Gastroesophageal sphincter (tissue), 3 donors: ENCODE results near the gene PIGL.
"Not testable (repeated sequence)": the region's sequence is repeated elsewhere in the genome, so short reads cannot be mapped to it uniquely, and the experiment has no call there.

ENCODE experiments used
- EP300 ChIP-seq: sonication (generic); formaldehyde crosslinking; IDR thresholded peaks from one replicate; pipeline ENCODE4 v1.6.1; 2017; ENCODE audit warnings: antibody characterized with exemption, mild to moderate bottlenecking
- POLR2A ChIP-seq, 2 donors: fragments of 450-650 bp; IDR thresholded peaks; one replicate each; pipeline ENCODE4 v1.6.1; 2017; ENCODE audit warnings: antibody characterized with exemption in 2 of 2, mild to moderate bottlenecking in 2 of 2, moderate library complexity in 1 of 2
- TF ChIP-seq, protein P1 (sequence below), 4 experiments: fragments of 200-600 bp in 2 of 4; fragments of 450-650 bp in 2 of 4; sonication (generic) in 1 of 4; IDR thresholded peaks; one replicate each; pipeline ENCODE4 v1.5.1; 2017 to 2019; ENCODE audit warnings: antibody characterized with exemption in 4 of 4, mild to moderate bottlenecking in 2 of 4, moderate library complexity in 2 of 4

DNA sequence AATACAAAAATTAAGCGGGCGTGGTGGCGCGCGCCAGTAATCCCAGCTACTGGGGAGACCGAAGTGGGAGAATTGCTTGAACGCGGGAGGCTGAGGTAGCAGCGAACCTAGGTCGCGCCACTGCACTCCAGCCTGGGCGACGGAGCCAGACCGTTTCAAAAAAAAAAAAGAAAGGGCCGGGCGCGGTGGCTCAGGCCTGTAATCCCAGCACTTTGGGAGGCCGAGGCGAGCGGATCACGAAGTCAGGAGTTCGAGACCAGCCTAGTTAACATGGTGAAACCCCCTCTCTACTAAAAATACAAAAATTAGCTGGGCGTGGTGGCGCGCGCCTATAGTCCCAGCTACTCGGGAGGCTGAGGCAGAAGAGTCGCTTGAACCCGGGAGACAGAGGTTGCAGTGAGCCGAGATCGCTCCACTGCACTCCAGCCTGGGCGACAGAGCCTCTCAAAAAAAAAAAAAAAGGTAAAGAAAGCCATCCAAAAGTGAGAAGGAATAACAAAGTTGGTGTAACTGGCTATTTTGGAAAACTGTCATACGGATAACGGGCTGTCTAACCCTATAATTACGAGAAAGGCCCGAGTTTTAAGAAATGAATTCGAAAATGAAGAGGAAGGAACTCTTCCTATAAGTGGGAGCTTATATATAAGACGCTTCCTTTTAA lies 539 bp upstream of the PIGL start:
- TF ChIP-seq EP300; POLR2A (IDR thresholded peaks at IDR 0.05): not testable (repeated sequence)
- TF ChIP-seq, protein P1, sequence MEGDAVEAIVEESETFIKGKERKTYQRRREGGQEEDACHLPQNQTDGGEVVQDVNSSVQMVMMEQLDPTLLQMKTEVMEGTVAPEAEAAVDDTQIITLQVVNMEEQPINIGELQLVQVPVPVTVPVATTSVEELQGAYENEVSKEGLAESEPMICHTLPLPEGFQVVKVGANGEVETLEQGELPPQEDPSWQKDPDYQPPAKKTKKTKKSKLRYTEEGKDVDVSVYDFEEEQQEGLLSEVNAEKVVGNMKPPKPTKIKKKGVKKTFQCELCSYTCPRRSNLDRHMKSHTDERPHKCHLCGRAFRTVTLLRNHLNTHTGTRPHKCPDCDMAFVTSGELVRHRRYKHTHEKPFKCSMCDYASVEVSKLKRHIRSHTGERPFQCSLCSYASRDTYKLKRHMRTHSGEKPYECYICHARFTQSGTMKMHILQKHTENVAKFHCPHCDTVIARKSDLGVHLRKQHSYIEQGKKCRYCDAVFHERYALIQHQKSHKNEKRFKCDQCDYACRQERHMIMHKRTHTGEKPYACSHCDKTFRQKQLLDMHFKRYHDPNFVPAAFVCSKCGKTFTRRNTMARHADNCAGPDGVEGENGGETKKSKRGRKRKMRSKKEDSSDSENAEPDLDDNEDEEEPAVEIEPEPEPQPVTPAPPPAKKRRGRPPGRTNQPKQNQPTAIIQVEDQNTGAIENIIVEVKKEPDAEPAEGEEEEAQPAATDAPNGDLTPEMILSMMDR (IDR thresholded peaks at IDR 0.05): not testable (repeated sequence)
